Islet precursor cell (in vitro differentiated cells): ENCODE measurements around the gene NTRK1.

Experiments
- DNase-seq: peaks from one replicate; pipeline ENCODE4 v3.0.0-alpha.2; 2018

The NTRK1 gene

DNA sequence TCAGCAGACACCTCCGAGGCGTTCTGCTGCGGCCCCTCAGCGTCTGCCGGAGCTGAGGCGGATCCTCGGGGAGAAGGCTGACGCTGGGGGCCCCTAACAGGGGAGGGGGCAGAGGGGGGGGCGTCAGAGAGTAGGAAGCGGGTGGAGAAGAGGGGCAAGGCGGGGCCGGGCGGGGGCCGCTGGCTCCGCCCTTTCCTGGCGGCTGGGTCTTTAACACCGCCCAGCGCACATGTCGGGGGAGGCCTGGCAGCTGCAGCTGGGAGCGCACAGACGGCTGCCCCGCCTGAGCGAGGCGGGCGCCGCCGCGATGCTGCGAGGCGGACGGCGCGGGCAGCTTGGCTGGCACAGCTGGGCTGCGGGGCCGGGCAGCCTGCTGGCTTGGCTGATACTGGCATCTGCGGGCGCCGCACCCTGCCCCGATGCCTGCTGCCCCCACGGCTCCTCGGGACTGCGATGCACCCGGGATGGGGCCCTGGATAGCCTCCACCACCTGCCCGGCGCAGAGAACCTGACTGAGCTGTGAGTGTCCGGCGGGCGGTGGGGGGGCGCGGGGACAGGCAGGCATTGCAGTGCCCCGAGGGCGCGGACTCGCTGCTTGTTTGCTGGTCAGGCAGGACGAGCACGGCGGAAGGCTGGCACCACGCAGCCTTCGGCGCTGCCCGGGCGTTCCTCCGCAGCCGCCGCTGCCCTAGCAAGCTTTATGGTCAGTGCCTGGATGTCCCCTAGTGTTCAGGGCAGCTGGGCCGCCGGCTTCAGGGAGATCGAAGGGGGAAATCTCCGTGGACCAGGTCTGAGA is at the start of gene NTRK1:
Gene NTRK1 (plus strand): TSS at position 238 of the 796 bp plus-strand sequence. CDS start 70 bp downstream, at position 308.
- DNase-seq: peak; percentile 78

GRCh38 chr1:156811168-156811567 is 49.5 kb upstream of the NTRK1 start:
- no peak for DNase-seq

- DNase-seq: no peak
These were observed 48.2 kb upstream of the NTRK1 start for GRCh38 chr1:156812293-156812990.

- no peak for DNase-seq
These were observed 47.4 kb upstream of the NTRK1 start for GRCh38 chr1:156813298-156813697.

DNA sequence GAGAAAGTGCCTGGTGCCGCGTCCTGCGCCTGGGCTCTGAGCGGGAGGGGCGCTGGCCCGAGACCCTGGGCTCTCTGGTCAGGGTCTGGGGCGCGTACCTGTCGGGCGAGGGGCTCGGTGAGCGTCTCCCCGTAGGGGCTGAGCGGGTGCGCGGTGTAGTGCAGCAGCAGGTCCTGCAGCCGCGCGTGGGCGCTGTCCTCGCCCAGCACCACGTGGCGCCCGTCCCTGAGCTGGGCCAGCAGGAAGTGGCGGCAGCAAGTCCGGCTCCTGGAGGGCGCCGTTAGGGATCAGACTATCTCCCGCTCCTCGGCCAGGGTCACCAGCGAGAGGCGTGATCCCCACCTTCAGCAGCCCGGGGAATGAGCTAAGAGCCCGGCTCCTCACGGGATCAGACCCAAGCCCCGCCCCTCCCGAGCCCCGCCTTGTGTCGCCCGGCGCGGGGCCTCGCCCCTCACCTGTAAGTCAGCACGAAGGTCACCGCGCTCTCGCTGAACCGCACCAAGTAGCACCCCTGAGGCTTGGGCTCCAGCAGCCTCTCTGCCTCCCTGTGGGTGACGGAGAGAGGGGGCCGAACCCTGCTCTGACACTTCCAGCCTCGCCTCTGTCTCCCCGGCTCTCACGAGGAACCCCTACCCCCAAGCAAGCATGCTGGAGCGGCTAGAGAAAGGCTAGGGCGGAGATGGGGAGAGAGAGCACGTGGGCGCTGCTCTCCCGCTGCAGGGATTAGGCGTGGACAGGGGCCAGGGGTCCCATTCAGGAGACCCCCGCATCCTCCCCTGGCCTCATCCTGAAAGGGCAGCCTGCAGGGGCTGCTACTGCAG is 46.7 kb upstream of the NTRK1 start:
- DNase-seq: peak; percentile 83

- DNase-seq: peak; percentile 59
These were observed 45.9 kb upstream of the NTRK1 start for GRCh38 chr1:156814571-156815260.

GRCh38 chr1:156815307-156815826 is 45.3 kb upstream of the NTRK1 start:
- DNase-seq: peak; percentile 81

GRCh38 chr1:156815961-156816422 is 44.7 kb upstream of the NTRK1 start:
- no peak for DNase-seq

DNA sequence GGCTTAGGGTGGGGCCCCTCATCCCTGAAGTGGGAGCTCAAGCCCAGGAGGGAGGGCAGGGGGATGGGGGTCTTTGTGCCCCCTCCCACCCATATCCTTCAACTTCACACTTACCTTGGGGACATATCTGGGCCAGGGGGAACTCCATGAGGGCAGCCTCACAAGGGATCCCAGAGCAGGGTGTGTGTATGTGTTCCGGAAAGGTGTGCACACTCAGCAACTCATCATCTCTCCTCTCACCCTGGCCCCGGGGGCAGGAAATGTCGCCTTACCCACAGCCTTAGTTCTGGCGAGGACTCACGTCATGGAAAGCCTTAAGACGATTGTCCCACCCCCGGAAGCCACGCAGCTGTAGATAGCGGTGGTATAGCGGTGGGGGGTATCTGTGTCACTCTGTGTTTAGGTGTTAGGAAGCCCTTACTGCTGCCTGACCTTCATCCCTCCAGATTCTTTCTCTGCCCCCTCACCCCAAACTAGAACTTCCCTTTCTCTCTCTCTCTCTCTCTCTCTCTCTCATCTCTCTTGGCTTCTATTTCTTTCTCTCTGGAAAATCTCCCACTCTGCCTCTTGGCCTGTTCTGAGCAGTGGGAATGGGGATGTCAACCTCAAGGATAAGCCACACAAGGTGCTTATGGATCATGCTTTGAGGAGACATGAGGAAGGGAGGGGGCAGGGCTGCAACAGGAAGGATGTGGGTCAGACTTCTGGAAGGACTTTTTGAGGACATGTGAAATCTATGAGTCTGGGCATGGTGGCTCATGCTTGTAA is 43.9 kb upstream of the NTRK1 start, which contains the start of gene SH2D2A:
Gene SH2D2A (minus strand): TSS at position 288 of the 768 bp plus-strand sequence. CDS start 140 bp downstream, at position 148.
- DNase-seq: no peak

DNA sequence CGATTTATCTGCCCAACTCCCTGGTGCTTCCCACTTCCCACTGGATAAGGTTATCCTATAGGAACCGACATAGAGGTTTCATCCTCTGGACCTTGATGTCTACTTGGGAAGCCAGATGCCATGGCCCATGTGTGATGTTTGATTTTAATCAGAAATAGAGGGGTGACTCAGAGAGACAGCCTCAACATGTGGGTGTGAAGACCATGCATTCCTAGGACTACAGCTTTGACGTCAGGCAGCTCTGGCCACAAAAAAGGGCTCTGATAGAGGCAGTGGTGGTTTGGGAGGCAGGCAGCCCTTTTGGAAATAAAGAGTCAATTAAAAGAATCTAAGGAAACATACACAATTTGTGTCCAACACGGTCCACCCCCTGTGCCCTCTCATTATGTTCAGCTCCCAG is 38.9 kb upstream of the NTRK1 start:
- DNase-seq: peak; percentile 42

GRCh38 chr1:156822680-156823079 is 38.0 kb upstream of the NTRK1 start:
- no peak for DNase-seq

GRCh38 chr1:156823210-156823790 is 37.4 kb upstream of the NTRK1 start:
- no peak for DNase-seq

- DNase-seq: no peak
These were observed 34.0 kb upstream of the NTRK1 start for GRCh38 chr1:156826630-156827029.

DNA sequence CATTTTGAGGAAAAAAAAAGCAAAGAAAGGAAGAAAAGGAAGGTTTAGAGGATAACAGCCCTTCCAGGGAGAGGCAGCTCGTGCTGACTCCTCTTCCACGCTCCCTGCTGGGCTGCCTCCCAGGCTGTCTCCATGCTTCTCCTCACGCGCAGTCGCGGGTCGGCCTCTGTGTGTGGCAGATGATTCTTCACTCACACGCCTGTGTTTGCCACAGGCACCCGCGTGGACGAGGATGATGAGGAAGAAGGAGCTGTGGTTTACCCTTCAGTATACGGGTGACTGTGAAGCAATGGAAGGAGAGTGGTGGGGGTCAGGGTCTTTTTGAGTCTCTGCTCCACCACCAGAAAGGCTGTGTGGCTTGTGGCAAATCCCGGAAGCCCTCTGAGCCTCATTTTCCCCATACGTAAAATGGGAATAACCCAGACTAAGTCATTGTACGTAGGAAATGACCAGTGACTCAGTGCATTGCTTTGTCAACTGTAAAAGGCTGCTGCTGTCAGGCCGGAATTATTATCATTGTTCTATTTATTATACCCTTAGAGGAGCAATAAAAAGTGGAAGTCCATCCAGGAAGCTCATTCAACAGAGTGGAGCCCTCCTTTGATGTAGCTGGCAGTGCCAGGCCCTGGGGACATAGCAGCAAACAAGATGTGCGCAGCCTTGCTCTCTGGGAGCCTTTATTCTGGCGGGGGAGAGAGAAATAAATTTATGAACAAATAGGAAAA is 32.1 kb upstream of the NTRK1 start:
- no peak for DNase-seq

- no peak for DNase-seq
These were observed 28.2 kb upstream of the NTRK1 start for GRCh38 chr1:156832434-156832833.

- no peak for DNase-seq
These were observed 27.1 kb upstream of the NTRK1 start for GRCh38 chr1:156833603-156834002.

DNA sequence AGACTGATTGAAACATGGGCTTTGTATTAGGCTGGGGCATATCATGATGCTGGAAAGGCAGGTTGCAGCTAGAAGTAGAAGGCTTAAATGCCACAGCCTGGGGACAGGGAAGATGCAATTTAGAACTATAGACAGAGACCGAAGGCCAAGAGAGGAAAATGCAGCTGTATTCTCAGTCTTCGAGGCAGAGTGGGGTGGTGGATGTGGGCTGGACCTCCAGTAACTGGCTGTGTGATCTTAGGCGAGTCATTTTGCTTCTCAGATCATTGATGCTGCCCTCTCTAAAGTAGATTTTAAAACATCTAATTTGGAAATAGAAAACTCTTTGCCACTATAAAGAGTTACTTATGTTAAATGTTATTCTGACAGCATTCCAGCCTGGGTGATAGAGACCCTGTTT is 26.3 kb upstream of the NTRK1 start:
- DNase-seq: no peak

- DNase-seq: no peak
These were observed 24.5 kb upstream of the NTRK1 start for GRCh38 chr1:156836041-156836654.

- no peak for DNase-seq
These were observed 23.8 kb upstream of the NTRK1 start for GRCh38 chr1:156836892-156837291.

DNA sequence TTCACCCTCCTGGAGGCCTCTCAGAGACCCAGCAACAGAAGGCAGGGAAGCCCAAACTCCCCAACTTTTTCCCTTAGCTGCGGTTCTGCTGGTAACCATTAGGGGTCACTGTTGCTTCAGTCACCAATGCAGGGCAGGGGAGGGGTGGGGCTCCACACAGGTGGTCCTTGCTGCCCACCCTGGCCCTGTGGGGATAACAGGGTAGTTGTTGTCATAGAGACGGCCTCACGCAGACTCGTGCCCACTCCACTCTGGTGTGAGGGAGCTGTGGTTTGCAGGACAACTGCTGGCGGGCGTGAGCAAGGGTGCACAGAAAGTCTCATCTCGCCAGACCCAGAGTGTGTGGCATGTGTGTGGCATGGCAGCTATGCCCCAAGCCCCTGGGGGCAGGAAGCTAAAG is 21.7 kb upstream of the NTRK1 start:
- no peak for DNase-seq
